Iris pigment epithelial cell (primary cell): Measurements from ENCODE around the gene SEZ6.

ENCODE experiments used
- DNase-seq: peaks from one replicate; pipeline ENCODE4 v3.0.0-alpha.2; 2011; ENCODE audit warnings: low read depth

SEZ6 gene

GRCh38 chr17:28974451-28974850 is 31.4 kb downstream of the SEZ6 start:
- DNase-seq: no peak

- DNase-seq: peak; percentile 45
Measured at GRCh38 chr17:28973425-28973824, 32.4 kb downstream of the SEZ6 start.

GRCh38 chr17:28972437-28972836 is 33.4 kb downstream of the SEZ6 start:
- no peak for DNase-seq

- DNase-seq: no peak
Measured at GRCh38 chr17:28970879-28971278, 35.0 kb downstream of the SEZ6 start.

- DNase-seq: no peak
Measured at GRCh38 chr17:28969706-28970393, 36.0 kb downstream of the SEZ6 start.

- DNase-seq: no peak
Measured at GRCh38 chr17:28968914-28969295, 36.9 kb downstream of the SEZ6 start.

GRCh38 chr17:28968231-28968913 is 37.5 kb downstream of the SEZ6 start:
- DNase-seq: no peak

- DNase-seq: no peak
Measured at GRCh38 chr17:28967221-28968135, 38.4 kb downstream of the SEZ6 start.

GRCh38 chr17:28963841-28964240 is 42.0 kb downstream of the SEZ6 start:
- DNase-seq: no peak

GRCh38 chr17:28963055-28963611 is 42.7 kb downstream of the SEZ6 start:
- peak; percentile 16 for DNase-seq

GRCh38 chr17:28961391-28961790 is 44.4 kb downstream of the SEZ6 start:
- DNase-seq: no peak

- DNase-seq: no peak
Measured at GRCh38 chr17:28960256-28961061, 45.4 kb downstream of the SEZ6 start.

GRCh38 chr17:28959471-28959871 is 46.4 kb downstream of the SEZ6 start:
- DNase-seq: no peak

GRCh38 chr17:28958820-28959455 is 46.9 kb downstream of the SEZ6 start:
- no peak for DNase-seq

GRCh38 chr17:28957992-28958355 is 47.9 kb downstream of the SEZ6 start:
- no peak for DNase-seq

- no peak for DNase-seq
Measured at GRCh38 chr17:28957277-28957991, 48.4 kb downstream of the SEZ6 start.

GRCh38 chr17:28956861-28957260 is 49.0 kb downstream of the SEZ6 start:
- DNase-seq: no peak

GRCh38 chr17:28956112-28956511 is 49.7 kb downstream of the SEZ6 start:
- DNase-seq: no peak

GRCh38 chr17:28955408-28955807 is 50.4 kb downstream of the SEZ6 start:
- DNase-seq: no peak

GRCh38 chr17:28954886-28955285 is 50.9 kb downstream of the SEZ6 start:
- DNase-seq: no peak
